ENCODE data around the gene VPS41.

The VPS41 gene

DNA sequence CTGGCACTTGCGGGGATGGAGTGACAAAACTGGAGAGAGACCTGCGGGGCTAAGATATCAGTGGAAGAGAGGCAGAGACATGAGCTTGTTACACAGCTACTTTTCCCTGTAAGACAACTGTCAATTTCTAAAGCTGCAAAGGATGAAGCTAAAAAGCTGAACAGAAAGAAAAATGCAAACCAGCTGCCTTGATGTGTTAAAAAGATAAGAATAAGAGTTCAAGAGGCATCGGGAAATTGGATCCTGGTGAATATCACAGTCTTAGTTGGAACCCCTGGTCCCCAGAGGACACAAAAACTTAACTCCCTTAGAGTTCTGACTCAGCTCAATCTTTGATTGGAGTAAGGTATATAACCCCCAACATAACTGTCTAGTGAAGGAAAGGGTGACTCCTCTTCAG is 38.8 kb downstream of the VPS41 start:
- H3K27ac ChIP-seq (ENCODE audit: low read length) = no peak overlapping the region
- H3F3A ChIP-seq (ENCODE audit: insufficient read depth, low read length) = no peaks in the 10 kb centered on the region
- no peak overlapping the region for H2AFZ ChIP-seq (ENCODE audit: low read length)
- H3K9ac ChIP-seq (ENCODE audit: low read length) = no peak overlapping the region
- H3K27me3 ChIP-seq (replicated peaks; ENCODE audit: insufficient read depth, low read length) = no peaks in the 10 kb centered on the region
- H3K9me3 ChIP-seq (replicated peaks; ENCODE audit: insufficient read depth, low read length) = no peaks in the 10 kb centered on the region
- no peaks in the 10 kb centered on the region for H3K9me2 ChIP-seq (replicated peaks; ENCODE audit: insufficient read depth, low read length)
- DNase-seq = no peak
- TF ChIP-seq, protein P1, sequence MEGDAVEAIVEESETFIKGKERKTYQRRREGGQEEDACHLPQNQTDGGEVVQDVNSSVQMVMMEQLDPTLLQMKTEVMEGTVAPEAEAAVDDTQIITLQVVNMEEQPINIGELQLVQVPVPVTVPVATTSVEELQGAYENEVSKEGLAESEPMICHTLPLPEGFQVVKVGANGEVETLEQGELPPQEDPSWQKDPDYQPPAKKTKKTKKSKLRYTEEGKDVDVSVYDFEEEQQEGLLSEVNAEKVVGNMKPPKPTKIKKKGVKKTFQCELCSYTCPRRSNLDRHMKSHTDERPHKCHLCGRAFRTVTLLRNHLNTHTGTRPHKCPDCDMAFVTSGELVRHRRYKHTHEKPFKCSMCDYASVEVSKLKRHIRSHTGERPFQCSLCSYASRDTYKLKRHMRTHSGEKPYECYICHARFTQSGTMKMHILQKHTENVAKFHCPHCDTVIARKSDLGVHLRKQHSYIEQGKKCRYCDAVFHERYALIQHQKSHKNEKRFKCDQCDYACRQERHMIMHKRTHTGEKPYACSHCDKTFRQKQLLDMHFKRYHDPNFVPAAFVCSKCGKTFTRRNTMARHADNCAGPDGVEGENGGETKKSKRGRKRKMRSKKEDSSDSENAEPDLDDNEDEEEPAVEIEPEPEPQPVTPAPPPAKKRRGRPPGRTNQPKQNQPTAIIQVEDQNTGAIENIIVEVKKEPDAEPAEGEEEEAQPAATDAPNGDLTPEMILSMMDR (IDR thresholded peaks at IDR 0.05; ENCODE audit: low read length) = no peak
- no peak for TF ChIP-seq EZH2 (optimal IDR thresholded peaks at IDR 0.05; ENCODE audit: low read depth, low read length)
- TF ChIP-seq EZH2phosphoT487 (IDR thresholded peaks at IDR 0.05; ENCODE audit: low read length) = no peak
- H3K79me2 ChIP-seq (ENCODE audit: low read length) = peaks cover 15% of the 10 kb centered on the region; the same call in 1 of the 2 replicates
- no peaks in the 10 kb centered on the region for H3K4me1 ChIP-seq (ENCODE audit: low read length)
- H4K20me1 ChIP-seq (ENCODE audit: insufficient read depth, low read length) = no peaks in the 10 kb centered on the region
- 0 out of 2 replicates have a peak, but pooled peaks cover 3% of the 10 kb centered on the region for H3K36me3 ChIP-seq (replicated peaks; ENCODE audit: insufficient read depth, low read length)
- no peak overlapping the region for H3K4me3 ChIP-seq (ENCODE audit: low read length)
- H3K4me2 ChIP-seq (ENCODE audit: low read depth, low read length) = no peak overlapping the region

GRCh38 chr7:38863601-38864291 is 45.2 kb downstream of the VPS41 start:
- no peak for TF ChIP-seq EZH2phosphoT487 (IDR thresholded peaks at IDR 0.05; ENCODE audit: low read length)
- TF ChIP-seq, protein P1 (IDR thresholded peaks at IDR 0.05; ENCODE audit: low read length) = no peak
- TF ChIP-seq EZH2 (optimal IDR thresholded peaks at IDR 0.05; ENCODE audit: low read depth, low read length) = no peak
- Histone ChIP-seq H2AFZ (ENCODE audit: low read length) (no peak overlapping the region), H3K4me3 (ENCODE audit: low read length) (no peak overlapping the region), H3K9ac (ENCODE audit: low read length) (no peak overlapping the region), H3K4me2 (ENCODE audit: low read depth, low read length) (no peak overlapping the region), H3K36me3 (replicated peaks; ENCODE audit: insufficient read depth, low read length) (0 out of 2 replicates have a peak, but pooled peaks cover 3% of the 10 kb centered on the region), H4K20me1 (ENCODE audit: insufficient read depth, low read length) (no peaks in the 10 kb centered on the region), H3F3A (ENCODE audit: insufficient read depth, low read length) (no peaks in the 10 kb centered on the region), H3K27ac (ENCODE audit: low read length) (no peak overlapping the region), H3K9me3 (replicated peaks; ENCODE audit: insufficient read depth, low read length) (no peaks in the 10 kb centered on the region), H3K79me2 (ENCODE audit: low read length) (no peaks in the 10 kb centered on the region), H3K4me1 (ENCODE audit: low read length) (no peaks in the 10 kb centered on the region), H3K9me2 (replicated peaks; ENCODE audit: insufficient read depth, low read length) (no peaks in the 10 kb centered on the region), H3K27me3 (replicated peaks; ENCODE audit: insufficient read depth, low read length) (no peaks in the 10 kb centered on the region)
- no peak for DNase-seq

DNA sequence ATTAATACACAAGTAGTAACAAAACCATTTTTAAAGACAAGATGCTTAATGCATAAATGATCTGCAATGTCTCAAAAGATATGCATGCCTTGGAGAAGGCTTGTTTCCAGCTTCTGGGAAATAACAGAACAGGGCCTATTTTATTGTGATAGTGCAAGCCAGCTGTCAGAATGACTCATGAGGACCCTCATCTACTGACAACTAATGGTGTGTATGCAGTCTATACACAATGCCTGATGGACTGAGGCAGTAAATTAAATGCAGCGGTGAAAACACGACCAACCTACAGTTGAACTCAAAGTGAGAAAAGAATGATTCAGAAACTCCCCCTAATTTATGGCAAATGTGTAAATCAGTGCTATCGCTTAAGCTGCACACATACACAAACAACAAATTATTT is 46.3 kb downstream of the VPS41 start:
- Histone ChIP-seq H2AFZ (ENCODE audit: low read length) (no peak overlapping the region), H4K20me1 (ENCODE audit: insufficient read depth, low read length) (no peaks in the 10 kb centered on the region), H3K79me2 (ENCODE audit: low read length) (no peaks in the 10 kb centered on the region), H3K9me3 (replicated peaks; ENCODE audit: insufficient read depth, low read length) (no peaks in the 10 kb centered on the region), H3K27me3 (replicated peaks; ENCODE audit: insufficient read depth, low read length) (no peaks in the 10 kb centered on the region), H3K27ac (ENCODE audit: low read length) (no peak overlapping the region), H3K4me1 (ENCODE audit: low read length) (no peaks in the 10 kb centered on the region), H3K9me2 (replicated peaks; ENCODE audit: insufficient read depth, low read length) (no peaks in the 10 kb centered on the region), H3K4me3 (ENCODE audit: low read length) (no peak overlapping the region), H3K4me2 (ENCODE audit: low read depth, low read length) (no peak overlapping the region), H3K9ac (ENCODE audit: low read length) (no peak overlapping the region), H3K36me3 (replicated peaks; ENCODE audit: insufficient read depth, low read length) (0 out of 2 replicates have a peak, but pooled peaks cover under 1% of the 10 kb centered on the region), H3F3A (ENCODE audit: insufficient read depth, low read length) (no peaks in the 10 kb centered on the region)
- TF ChIP-seq EZH2phosphoT487 (IDR thresholded peaks at IDR 0.05; ENCODE audit: low read length) = no peak
- TF ChIP-seq EZH2 (optimal IDR thresholded peaks at IDR 0.05; ENCODE audit: low read depth, low read length) = no peak
- TF ChIP-seq, protein P1 (IDR thresholded peaks at IDR 0.05; ENCODE audit: low read length) = no peak
- DNase-seq = no peak

Data from MM.1S (cell line).